ENCODE data around the gene VPS50.

The VPS50 gene

DNA sequence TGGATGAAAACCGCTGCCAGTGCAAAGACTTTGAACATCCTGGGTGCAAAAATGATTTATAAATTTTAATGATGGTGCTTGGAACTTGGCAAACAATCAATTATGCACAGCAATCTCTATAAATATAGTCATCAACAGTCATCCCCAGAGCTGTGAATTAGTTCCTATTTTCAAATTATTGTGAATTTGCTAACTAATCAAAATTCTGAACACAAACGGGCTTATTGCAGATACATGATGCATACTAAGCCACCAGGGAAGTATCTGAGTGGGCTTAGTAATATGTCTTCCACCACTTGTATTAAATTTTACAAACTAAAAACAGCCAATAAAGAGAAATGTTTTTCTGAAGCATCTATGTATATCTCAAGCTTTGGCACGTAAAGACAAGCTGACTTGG lies 177.2 kb downstream of the VPS50 start:
- DNase-seq (ENCODE audit: low spot score), result no peak

Measured in RKO (cell line).